WTC11 (cell line): ENCODE results near the gene ASS1. TPM values are rescaled to one million over a fixed set of nuclear protein-coding genes. Genes with fewer than 3 reads are reported as not detected.

Experiments
- ATAC-seq: fragments of 200-7000 bp; cut with Tn5 transposase; 2 replicates; pipeline ENCODE4 v1.10.0; 2021; ENCODE audit warnings: mild to moderate bottlenecking, moderate library complexity
- CTCF ChIA-PET: fragments of 300-600 bp; sonication (Branson Sonifier 250); formaldehyde crosslinking; loops from one replicate; lab custom pipeline; 2021; ENCODE audit warnings: antibody characterized with exemption; lab: Charles Lee
- POLR2A ChIA-PET: fragments of 350-600 bp; sonication (Branson Sonifier 250); formaldehyde crosslinking; loops from one replicate; lab custom pipeline; 2021; ENCODE audit warnings: antibody characterized with exemption; lab: Charles Lee
- DNase-seq: peaks from one replicate; pipeline ENCODE4 v3.0.0; 2021; ENCODE audit warnings: low spot score
- H3K27ac Mint-ChIP-seq: 2 replicates; pipeline ENCODE4 v1.8.0; 2021; ENCODE audit warnings: mixed read lengths
- H3K27me3 Mint-ChIP-seq: 2 replicates; pipeline ENCODE4 v1.8.0; 2021; ENCODE audit warnings: low read depth, mild to moderate bottlenecking, moderate library complexity, mixed read lengths
- H3K36me3 Mint-ChIP-seq: 2 replicates; pipeline ENCODE4 v1.8.0; 2021; ENCODE audit warnings: mixed read lengths
- H3K4me1 Mint-ChIP-seq: 2 replicates; pipeline ENCODE4 v1.8.0; 2022; ENCODE audit warnings: mixed read lengths
- H3K4me3 Mint-ChIP-seq: 2 replicates; pipeline ENCODE4 v1.8.0; 2021; ENCODE audit warnings: mild to moderate bottlenecking, moderate library complexity, mixed read lengths
- H3K9me3 Mint-ChIP-seq: 2 replicates; pipeline ENCODE4 v1.8.0; 2021; ENCODE audit warnings: mixed read lengths
- ESRRA ChIP-seq: sonication (generic); formaldehyde crosslinking; IDR thresholded peaks from 2 replicates; pipeline ENCODE4 v1.8.1; 2022; ENCODE audit warnings: mild to moderate bottlenecking, missing genetic modification reagents, borderline replicate concordance
- FOXP1 ChIP-seq: sonication (generic); formaldehyde crosslinking; IDR thresholded peaks from 2 replicates; pipeline ENCODE4 v1.8.0; 2022; ENCODE audit warnings: missing genetic modification reagents, mild to moderate bottlenecking, moderate library complexity, borderline replicate concordance
- IRF2 ChIP-seq: sonication (generic); formaldehyde crosslinking; IDR thresholded peaks from 2 replicates; pipeline ENCODE4 v1.8.0; 2022; ENCODE audit warnings: low read depth, missing genetic modification reagents, borderline replicate concordance
- JAZF1 ChIP-seq: fragments of 250-450 bp; sonication (Bioruptor Pico); IDR thresholded peaks from 2 replicates; pipeline ENCODE4 v1.9.0; 2021; ENCODE audit warnings: moderate library complexity, mild to moderate bottlenecking, inconsistent platforms
- MAX ChIP-seq: sonication (generic); formaldehyde crosslinking; IDR thresholded peaks from 2 replicates; pipeline ENCODE4 v1.8.0; 2022; ENCODE audit warnings: mild to moderate bottlenecking, missing genetic modification reagents
- NFYB ChIP-seq: sonication (generic); formaldehyde crosslinking; conservative IDR thresholded peaks from 2 replicates; pipeline ENCODE4 v1.8.0; 2022; ENCODE audit warnings: low read depth, missing genetic modification reagents
- ZMAT4 ChIP-seq: fragments of 250-450 bp; sonication (Bioruptor Pico); IDR thresholded peaks from 2 replicates; pipeline ENCODE4 v1.9.0; 2021; ENCODE audit warnings: mild to moderate bottlenecking
- ZNF121 ChIP-seq: sonication (generic); formaldehyde crosslinking; IDR thresholded peaks from 2 replicates; pipeline ENCODE4 v1.8.0; 2023; ENCODE audit warnings: missing genetic modification reagents
- ZNF416 ChIP-seq: fragments of 250-450 bp; sonication (Bioruptor Pico); IDR thresholded peaks from 2 replicates; pipeline ENCODE4 v1.9.0; 2021; ENCODE audit warnings: mild to moderate bottlenecking, inconsistent platforms
- ZNF423 ChIP-seq: fragments of 250-450 bp; sonication (Bioruptor Pico); IDR thresholded peaks from 2 replicates; pipeline ENCODE4 v2.1.2; 2022; ENCODE audit warnings: mild to moderate bottlenecking, moderate library complexity
- ZNF512 ChIP-seq: sonication (generic); formaldehyde crosslinking; IDR thresholded peaks from 2 replicates; pipeline ENCODE4 v1.8.1; 2022; ENCODE audit warnings: missing genetic modification reagents, borderline replicate concordance
- total RNA-seq: library from RNA; stranded (reverse); gene quantifications from 3 replicates; pipeline ENCODE4 v1.2.3, GENCODE V29; 2021
- TF ChIP-seq, protein P1 (sequence below): sonication (generic); formaldehyde crosslinking; IDR thresholded peaks from 2 replicates; pipeline ENCODE4 v1.8.1; 2022; ENCODE audit warnings: mild to moderate bottlenecking, moderate library complexity, missing genetic modification reagents
- TF ChIP-seq, protein P2 (sequence below): fragments of 250-450 bp; sonication (Bioruptor Pico); IDR thresholded peaks from 2 replicates; pipeline ENCODE4 v1.9.0; 2021; ENCODE audit warnings: mild to moderate bottlenecking

The ASS1 gene
- total RNA-seq, 1 experiment from 2014 or later: 95.7 TPM

GRCh38 chr9:130395810-130396435, 48.8 kb upstream of the ASS1 start:
- TF ChIP-seq MAX (CRISPR knock-in tag) (no peak), ZNF423 (CRISPR knock-in tag) (no peak), ZMAT4 (CRISPR knock-in tag) (no peak), NFYB (CRISPR knock-in tag) (no peak), ESRRA (CRISPR knock-in tag) (no peak), JAZF1 (CRISPR knock-in tag) (no peak)
- TF ChIP-seq, protein P1, sequence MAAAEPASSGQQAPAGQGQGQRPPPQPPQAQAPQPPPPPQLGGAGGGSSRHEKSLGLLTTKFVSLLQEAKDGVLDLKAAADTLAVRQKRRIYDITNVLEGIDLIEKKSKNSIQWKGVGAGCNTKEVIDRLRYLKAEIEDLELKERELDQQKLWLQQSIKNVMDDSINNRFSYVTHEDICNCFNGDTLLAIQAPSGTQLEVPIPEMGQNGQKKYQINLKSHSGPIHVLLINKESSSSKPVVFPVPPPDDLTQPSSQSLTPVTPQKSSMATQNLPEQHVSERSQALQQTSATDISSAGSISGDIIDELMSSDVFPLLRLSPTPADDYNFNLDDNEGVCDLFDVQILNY (CRISPR knock-in tag): no peak
- H3K9me3 Mint-ChIP-seq: peaks cover 4% of the 10 kb centered on the region; the same call in 1 of the 2 replicates
- DNase-seq: no peak
- no peak overlapping the region for H3K27ac Mint-ChIP-seq
- peaks cover 6% of the 10 kb centered on the region for H3K4me1 Mint-ChIP-seq
- ChIA-PET POLR2A (no interaction called here), CTCF (interaction anchor here (0.6 to 1.0 kb wide), 2 partner anchors 160 to 1060 kb away, joined by 3 read pairs; no protein-coding TSS in a partner anchor)
- no peaks in the 10 kb centered on the region for H3K27me3 Mint-ChIP-seq
- no peak for ATAC-seq
- H3K36me3 Mint-ChIP-seq: peaks cover 5% of the 10 kb centered on the region; the same call in 1 of the 2 replicates
- no peak overlapping the region for H3K4me3 Mint-ChIP-seq

DNA sequence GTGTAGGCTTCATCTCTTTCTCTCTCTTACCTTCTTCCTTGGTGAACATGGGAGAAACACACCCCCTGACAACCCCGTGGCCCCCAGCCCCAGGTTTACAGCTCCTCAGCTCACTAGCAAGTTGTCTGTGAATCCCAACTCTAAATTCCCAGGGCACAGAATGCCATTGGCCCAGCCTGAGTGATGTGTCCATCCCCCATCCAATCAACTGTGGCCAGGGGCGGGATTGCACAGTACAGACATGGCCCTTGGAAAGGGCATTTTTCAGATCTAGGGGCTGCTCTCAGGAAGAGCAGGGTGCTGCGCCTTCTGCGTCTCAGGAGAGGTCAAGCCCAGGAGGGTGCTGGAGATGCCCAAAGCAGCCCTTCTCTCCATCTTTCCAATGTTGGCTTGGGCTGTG, 48.2 kb upstream of the ASS1 start:
- ATAC-seq (peak; percentile 57), DNase-seq (no peak)
- Mint-ChIP-seq H3K36me3 (peaks cover 5% of the 10 kb centered on the region; the same call in 1 of the 2 replicates), H3K27ac (no peak overlapping the region; the same call in 1 of the 2 replicates), H3K4me1 (peaks cover 6% of the 10 kb centered on the region), H3K27me3 (no peaks in the 10 kb centered on the region), H3K4me3 (no peak overlapping the region), H3K9me3 (peaks cover 4% of the 10 kb centered on the region; the same call in 1 of the 2 replicates)
- CTCF ChIA-PET: no interaction called here
- POLR2A ChIA-PET: no interaction called here
- no peak for TF ChIP-seq FOXP1 (CRISPR knock-in tag)
- peak; percentile 56 for TF ChIP-seq NFYB (CRISPR knock-in tag)
- no peak for TF ChIP-seq IRF2
- TF ChIP-seq, protein P2, sequence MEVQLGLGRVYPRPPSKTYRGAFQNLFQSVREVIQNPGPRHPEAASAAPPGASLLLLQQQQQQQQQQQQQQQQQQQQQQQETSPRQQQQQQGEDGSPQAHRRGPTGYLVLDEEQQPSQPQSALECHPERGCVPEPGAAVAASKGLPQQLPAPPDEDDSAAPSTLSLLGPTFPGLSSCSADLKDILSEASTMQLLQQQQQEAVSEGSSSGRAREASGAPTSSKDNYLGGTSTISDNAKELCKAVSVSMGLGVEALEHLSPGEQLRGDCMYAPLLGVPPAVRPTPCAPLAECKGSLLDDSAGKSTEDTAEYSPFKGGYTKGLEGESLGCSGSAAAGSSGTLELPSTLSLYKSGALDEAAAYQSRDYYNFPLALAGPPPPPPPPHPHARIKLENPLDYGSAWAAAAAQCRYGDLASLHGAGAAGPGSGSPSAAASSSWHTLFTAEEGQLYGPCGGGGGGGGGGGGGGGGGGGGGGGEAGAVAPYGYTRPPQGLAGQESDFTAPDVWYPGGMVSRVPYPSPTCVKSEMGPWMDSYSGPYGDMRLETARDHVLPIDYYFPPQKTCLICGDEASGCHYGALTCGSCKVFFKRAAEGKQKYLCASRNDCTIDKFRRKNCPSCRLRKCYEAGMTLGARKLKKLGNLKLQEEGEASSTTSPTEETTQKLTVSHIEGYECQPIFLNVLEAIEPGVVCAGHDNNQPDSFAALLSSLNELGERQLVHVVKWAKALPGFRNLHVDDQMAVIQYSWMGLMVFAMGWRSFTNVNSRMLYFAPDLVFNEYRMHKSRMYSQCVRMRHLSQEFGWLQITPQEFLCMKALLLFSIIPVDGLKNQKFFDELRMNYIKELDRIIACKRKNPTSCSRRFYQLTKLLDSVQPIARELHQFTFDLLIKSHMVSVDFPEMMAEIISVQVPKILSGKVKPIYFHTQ (CRISPR knock-in tag): no peak
- TF ChIP-seq ZNF416: no peak

GRCh38 chr9:130398487-130399240, 46.1 kb upstream of the ASS1 start:
- H3K36me3 Mint-ChIP-seq: peaks cover 5% of the 10 kb centered on the region; the same call in 1 of the 2 replicates
- no peak for DNase-seq
- CTCF ChIA-PET: interaction anchor here (0.7 kb wide), 1 partner anchor 67 kb away, joined by 3 read pairs; no protein-coding TSS in a partner anchor
- TF ChIP-seq ZNF512 (CRISPR knock-in tag) (no peak), ZNF121 (CRISPR knock-in tag) (peak; percentile 58)
- TF ChIP-seq, all 79 proteins: peak for 1
- no peak overlapping the region for H3K27ac Mint-ChIP-seq
- H3K27me3 Mint-ChIP-seq: no peaks in the 10 kb centered on the region
- H3K4me3 Mint-ChIP-seq: no peak overlapping the region
- peaks cover 4% of the 10 kb centered on the region; the same call in 1 of the 2 replicates for H3K9me3 Mint-ChIP-seq
- no peak for ATAC-seq
- POLR2A ChIA-PET: no interaction called here
- no peaks in the 10 kb centered on the region for H3K4me1 Mint-ChIP-seq
